ENCODE results near the gene KBTBD4. TPM values are rescaled to one million over a fixed set of nuclear protein-coding genes. Genes with fewer than 3 reads are reported as not detected.

The KBTBD4 gene
- polyA plus RNA-seq, 1 donor from 2014 or later: 79.5 TPM

DNA sequence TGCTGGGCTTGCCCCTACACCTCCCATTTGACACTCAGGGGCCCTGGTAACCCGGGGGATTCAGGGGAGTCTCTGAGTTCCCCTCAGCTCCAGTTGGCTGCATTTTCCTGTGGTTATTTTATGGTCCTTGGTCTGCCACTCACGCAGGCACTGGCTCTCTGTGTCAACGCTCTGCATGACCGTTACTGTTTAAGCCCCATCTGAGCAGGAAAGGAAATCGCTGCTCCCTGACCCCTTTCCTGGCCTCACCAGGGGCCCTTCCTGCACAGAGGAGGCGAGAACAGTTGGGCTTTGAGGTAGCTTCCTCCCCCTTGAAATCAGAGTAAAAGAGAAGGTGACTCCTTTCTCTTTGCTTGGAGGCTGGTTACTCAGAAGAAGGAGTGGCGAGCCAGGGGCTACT lies 13.0 kb upstream of the KBTBD4 start:
- no peaks in the 10 kb centered on the region for H4K20me1 ChIP-seq (ENCODE audit: insufficient read depth)
- H3K27me3 ChIP-seq (ENCODE audit: insufficient read depth, low read depth, low read length): no peaks in the 10 kb centered on the region
- no peaks in the 10 kb centered on the region for H3K9me2 ChIP-seq (ENCODE audit: insufficient read depth, low read length)
- H3K27ac ChIP-seq (ENCODE audit: low read length): no peak overlapping the region
- no peak overlapping the region for H2AFZ ChIP-seq (ENCODE audit: low read depth, low read length)
- TF ChIP-seq TAF1 (IDR thresholded peaks at IDR 0.05; ENCODE audit: low read depth) (no peak), EP300 (conservative IDR thresholded peaks at IDR 0.05; ENCODE audit: poor library complexity, severe bottlenecking) (no peak), SMC3 (conservative IDR thresholded peaks at IDR 0.05; ENCODE audit: poor library complexity) (no peak), POLR2AphosphoS5 (IDR thresholded peaks at IDR 0.05) (no peak), EZH2 (IDR thresholded peaks at IDR 0.05; ENCODE audit: borderline replicate concordance, insufficient read depth, low read length, poor library complexity, severe bottlenecking) (no peak), RAD21 (conservative IDR thresholded peaks at IDR 0.05) (no peak)
- TF ChIP-seq, protein P1, sequence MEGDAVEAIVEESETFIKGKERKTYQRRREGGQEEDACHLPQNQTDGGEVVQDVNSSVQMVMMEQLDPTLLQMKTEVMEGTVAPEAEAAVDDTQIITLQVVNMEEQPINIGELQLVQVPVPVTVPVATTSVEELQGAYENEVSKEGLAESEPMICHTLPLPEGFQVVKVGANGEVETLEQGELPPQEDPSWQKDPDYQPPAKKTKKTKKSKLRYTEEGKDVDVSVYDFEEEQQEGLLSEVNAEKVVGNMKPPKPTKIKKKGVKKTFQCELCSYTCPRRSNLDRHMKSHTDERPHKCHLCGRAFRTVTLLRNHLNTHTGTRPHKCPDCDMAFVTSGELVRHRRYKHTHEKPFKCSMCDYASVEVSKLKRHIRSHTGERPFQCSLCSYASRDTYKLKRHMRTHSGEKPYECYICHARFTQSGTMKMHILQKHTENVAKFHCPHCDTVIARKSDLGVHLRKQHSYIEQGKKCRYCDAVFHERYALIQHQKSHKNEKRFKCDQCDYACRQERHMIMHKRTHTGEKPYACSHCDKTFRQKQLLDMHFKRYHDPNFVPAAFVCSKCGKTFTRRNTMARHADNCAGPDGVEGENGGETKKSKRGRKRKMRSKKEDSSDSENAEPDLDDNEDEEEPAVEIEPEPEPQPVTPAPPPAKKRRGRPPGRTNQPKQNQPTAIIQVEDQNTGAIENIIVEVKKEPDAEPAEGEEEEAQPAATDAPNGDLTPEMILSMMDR (IDR thresholded peaks at IDR 0.05; ENCODE audit: poor library complexity, severe bottlenecking): no peak
- TF ChIP-seq, protein P2, sequence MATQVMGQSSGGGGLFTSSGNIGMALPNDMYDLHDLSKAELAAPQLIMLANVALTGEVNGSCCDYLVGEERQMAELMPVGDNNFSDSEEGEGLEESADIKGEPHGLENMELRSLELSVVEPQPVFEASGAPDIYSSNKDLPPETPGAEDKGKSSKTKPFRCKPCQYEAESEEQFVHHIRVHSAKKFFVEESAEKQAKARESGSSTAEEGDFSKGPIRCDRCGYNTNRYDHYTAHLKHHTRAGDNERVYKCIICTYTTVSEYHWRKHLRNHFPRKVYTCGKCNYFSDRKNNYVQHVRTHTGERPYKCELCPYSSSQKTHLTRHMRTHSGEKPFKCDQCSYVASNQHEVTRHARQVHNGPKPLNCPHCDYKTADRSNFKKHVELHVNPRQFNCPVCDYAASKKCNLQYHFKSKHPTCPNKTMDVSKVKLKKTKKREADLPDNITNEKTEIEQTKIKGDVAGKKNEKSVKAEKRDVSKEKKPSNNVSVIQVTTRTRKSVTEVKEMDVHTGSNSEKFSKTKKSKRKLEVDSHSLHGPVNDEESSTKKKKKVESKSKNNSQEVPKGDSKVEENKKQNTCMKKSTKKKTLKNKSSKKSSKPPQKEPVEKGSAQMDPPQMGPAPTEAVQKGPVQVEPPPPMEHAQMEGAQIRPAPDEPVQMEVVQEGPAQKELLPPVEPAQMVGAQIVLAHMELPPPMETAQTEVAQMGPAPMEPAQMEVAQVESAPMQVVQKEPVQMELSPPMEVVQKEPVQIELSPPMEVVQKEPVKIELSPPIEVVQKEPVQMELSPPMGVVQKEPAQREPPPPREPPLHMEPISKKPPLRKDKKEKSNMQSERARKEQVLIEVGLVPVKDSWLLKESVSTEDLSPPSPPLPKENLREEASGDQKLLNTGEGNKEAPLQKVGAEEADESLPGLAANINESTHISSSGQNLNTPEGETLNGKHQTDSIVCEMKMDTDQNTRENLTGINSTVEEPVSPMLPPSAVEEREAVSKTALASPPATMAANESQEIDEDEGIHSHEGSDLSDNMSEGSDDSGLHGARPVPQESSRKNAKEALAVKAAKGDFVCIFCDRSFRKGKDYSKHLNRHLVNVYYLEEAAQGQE (IDR thresholded peaks at IDR 0.05; ENCODE audit: borderline replicate concordance): no peak
- H3K79me2 ChIP-seq (replicated peaks; ENCODE audit: insufficient read depth, low read length): no peaks in the 10 kb centered on the region
- H3K9me3 ChIP-seq (ENCODE audit: low read length): no peaks in the 10 kb centered on the region
- H3F3A ChIP-seq (ENCODE audit: insufficient read depth, low read length, poor library complexity, severe bottlenecking): no peaks in the 10 kb centered on the region
- H3K4me2 ChIP-seq (ENCODE audit: low read length): no peak overlapping the region
- H3K4me3 ChIP-seq (ENCODE audit: low read length): no peak overlapping the region
- H3K36me3 ChIP-seq (ENCODE audit: insufficient read depth, low read length): no peaks in the 10 kb centered on the region
- no peak overlapping the region for H3K9ac ChIP-seq (ENCODE audit: low read length)

DNA sequence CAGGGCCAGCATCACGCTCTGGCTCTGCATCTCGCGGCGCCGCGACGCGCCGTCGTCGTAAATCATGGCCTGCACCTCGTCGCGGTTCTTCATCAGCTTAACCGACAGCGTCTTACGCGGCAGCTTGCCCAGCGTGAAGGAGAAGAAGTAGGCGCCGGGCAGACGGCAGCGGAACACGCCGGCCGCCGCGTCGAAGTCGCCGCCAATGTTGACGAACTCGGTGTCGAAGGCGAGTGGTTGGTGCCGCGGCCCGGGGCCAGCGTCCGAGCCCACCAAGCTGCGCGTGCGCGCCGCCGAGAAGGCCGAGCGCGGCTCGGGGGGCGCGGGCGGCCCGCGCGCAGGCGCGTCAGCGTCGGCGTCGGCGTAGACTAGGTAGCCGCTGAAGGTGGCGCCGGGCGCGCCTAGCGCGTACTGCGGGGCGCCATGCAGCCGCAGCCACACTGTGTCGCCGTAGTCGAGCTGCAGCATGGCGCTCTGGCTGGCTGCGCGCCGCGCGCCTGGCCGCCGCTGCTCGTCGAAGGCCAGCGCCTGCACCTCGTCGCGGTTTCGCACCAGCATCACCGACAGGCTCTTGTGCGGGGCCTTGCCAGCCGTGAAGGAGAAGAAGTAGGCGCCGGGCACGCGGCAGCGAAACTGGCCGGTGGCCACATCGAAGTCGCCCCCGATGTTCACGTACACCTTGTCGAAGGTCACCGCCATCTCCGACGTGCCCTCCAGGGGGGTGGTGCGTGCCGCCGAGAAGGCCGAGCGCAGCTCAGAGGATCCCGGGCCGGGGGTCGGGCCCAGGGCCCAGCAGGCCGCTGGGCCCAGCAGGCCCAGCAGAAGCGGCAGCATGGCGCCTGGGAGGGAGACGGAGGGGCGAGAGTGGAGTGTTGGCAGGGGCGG lies 11.4 kb upstream of the KBTBD4 start:
- Histone ChIP-seq H3K9ac (ENCODE audit: low read length) (no peak overlapping the region), H3K4me2 (ENCODE audit: low read length) (no peak overlapping the region), H3F3A (ENCODE audit: insufficient read depth, low read length, poor library complexity, severe bottlenecking) (no peaks in the 10 kb centered on the region), H2AFZ (ENCODE audit: low read depth, low read length) (no peak overlapping the region), H3K9me3 (ENCODE audit: low read length) (no peaks in the 10 kb centered on the region), H4K20me1 (ENCODE audit: insufficient read depth) (no peaks in the 10 kb centered on the region), H3K27ac (ENCODE audit: low read length) (no peak overlapping the region), H3K27me3 (ENCODE audit: insufficient read depth, low read depth, low read length) (no peaks in the 10 kb centered on the region), H3K4me3 (ENCODE audit: low read length) (no peak overlapping the region), H3K36me3 (ENCODE audit: insufficient read depth, low read length) (no peaks in the 10 kb centered on the region), H3K79me2 (replicated peaks; ENCODE audit: insufficient read depth, low read length) (no peaks in the 10 kb centered on the region), H3K9me2 (ENCODE audit: insufficient read depth, low read length) (no peaks in the 10 kb centered on the region)
- TF ChIP-seq TAF1 (IDR thresholded peaks at IDR 0.05; ENCODE audit: low read depth) (no peak), POLR2AphosphoS5 (IDR thresholded peaks at IDR 0.05) (no peak), MXI1 (conservative IDR thresholded peaks at IDR 0.05; ENCODE audit: poor library complexity, severe bottlenecking) (no peak)
- TF ChIP-seq, protein P2 (IDR thresholded peaks at IDR 0.05; ENCODE audit: borderline replicate concordance): no peak
